ENCODE measurements around the gene AREL1. TPM values are rescaled to one million over a fixed set of nuclear protein-coding genes. Genes with fewer than 3 reads are reported as not detected.
A peak's percentile ranks its signal among the peaks of the same experiment; 100 is the strongest.

Gene AREL1
- total and polyA plus RNA-seq, 2 experiments from 2014 or later, result 12.9 to 25.6 TPM

DNA sequence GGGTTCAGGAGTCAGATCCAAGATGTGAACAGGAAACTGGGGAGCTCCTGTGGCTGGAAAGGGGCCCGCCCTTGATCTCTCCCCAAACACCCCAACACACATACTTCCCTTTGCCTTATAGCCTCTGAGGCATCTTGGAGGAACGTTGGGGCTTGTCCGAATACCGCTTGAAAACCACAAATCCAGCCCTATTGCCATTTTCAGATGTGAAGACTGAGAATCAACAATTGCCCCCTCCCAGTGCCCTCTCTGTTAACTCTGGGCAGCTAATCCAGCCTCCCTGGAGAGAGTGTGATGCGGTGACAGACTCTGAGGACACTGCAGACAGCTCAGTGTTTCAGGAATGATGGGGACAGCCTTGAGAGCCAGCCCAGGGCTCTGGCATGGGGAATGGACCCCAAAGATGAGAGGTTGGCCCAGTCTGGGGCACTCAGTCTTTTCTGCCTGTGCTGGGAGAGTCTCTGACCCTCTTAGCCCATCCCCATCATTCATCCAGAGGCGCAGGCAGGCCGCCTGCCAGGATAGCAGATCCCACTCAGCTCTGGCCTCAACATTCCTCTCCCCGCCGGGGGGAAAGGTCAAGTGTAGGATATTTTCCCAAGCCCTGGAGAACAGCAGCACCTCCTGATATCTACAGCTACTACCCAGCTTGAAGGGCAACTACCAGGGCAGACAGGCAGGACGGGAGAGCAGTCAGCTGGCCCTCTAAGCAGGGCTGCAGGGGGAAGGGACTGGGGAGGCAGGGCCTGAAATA is 76.3 kb downstream of the AREL1 start:
- no peaks in the 10 kb centered on the region for H3K9me3 ChIP-seq (ENCODE audit: low read depth)
- DNase-seq, result peak; percentile 48
- H3K4me3 ChIP-seq, result no peak overlapping the region
- WGBS, 2 experiments (ENCODE audit: low coverage in 1 of 2, low lambda C conversion rate in 2 of 2, missing lambda C conversion rate in 2 of 2), result 78 to 79% methylated on average over 10 of the region's 10 CpGs
- no peaks in the 10 kb centered on the region for H3K27me3 ChIP-seq (replicated peaks; ENCODE audit: insufficient read depth)
- peaks cover 22% of the 10 kb centered on the region for H3K4me1 ChIP-seq (ENCODE audit: insufficient read depth)
- H3K36me3 ChIP-seq (ENCODE audit: low read depth), result no peaks in the 10 kb centered on the region
- no peaks in the 10 kb centered on the region for H3F3A ChIP-seq (ENCODE audit: insufficient read depth)
- H4K20me1 ChIP-seq (ENCODE audit: insufficient read depth), result no peaks in the 10 kb centered on the region
- H3K9me2 ChIP-seq (ENCODE audit: insufficient read depth), result no peaks in the 10 kb centered on the region
- no peak overlapping the region for H2AFZ ChIP-seq
- H3K9ac ChIP-seq, result no peak overlapping the region
- TF ChIP-seq EZH2phosphoT487 (IDR thresholded peaks at IDR 0.05; ENCODE audit: insufficient read depth, low read depth) (no peak), EZH2 (IDR thresholded peaks at IDR 0.05; ENCODE audit: insufficient read depth, poor library complexity, severe bottlenecking) (no peak)
- H3K4me2 ChIP-seq (ENCODE audit: unreplicated experiment), result no peak overlapping the region
- in situ Hi-C loops (cut with MboI), result no loop called here
- no peak overlapping the region for H3K27ac ChIP-seq
- H3K79me2 ChIP-seq (ENCODE audit: insufficient read depth), result no peaks in the 10 kb centered on the region

DNA sequence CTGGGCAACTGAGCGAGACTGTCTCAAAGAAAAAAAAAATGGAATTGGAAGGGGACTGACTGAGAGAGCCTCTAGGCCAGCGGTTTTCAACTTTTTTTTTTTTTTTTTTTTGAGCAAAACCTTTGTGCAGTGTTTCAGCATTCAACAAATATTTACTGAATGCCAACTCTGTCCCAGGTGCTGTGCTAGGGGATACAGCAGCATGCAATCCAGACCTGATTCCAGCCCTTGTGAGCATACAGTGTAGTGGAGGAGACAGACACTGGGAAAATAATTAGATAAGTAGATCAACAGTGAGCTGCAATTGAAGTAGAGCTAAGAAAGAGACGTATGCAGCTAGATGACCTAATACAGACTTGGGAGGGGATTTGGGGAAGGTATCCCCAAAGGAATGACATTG is 77.0 kb downstream of the AREL1 start:
- Histone ChIP-seq H3K4me2 (ENCODE audit: unreplicated experiment) (peak overlapping the region; percentile 35), H3K36me3 (ENCODE audit: low read depth) (no peaks in the 10 kb centered on the region), H3K4me3 (no peak overlapping the region), H3F3A (ENCODE audit: insufficient read depth) (no peaks in the 10 kb centered on the region), H4K20me1 (ENCODE audit: insufficient read depth) (no peaks in the 10 kb centered on the region), H3K9me3 (ENCODE audit: low read depth) (no peaks in the 10 kb centered on the region), H3K4me1 (ENCODE audit: insufficient read depth) (peaks cover 22% of the 10 kb centered on the region), H3K9ac (no peak overlapping the region), H3K27me3 (replicated peaks; ENCODE audit: insufficient read depth) (no peaks in the 10 kb centered on the region), H2AFZ (no peak overlapping the region), H3K9me2 (ENCODE audit: insufficient read depth) (no peaks in the 10 kb centered on the region), H3K79me2 (ENCODE audit: insufficient read depth) (no peaks in the 10 kb centered on the region), H3K27ac (no peak overlapping the region)
- in situ Hi-C loops (cut with MboI), result no loop called here
- 83 to 85% methylated on average over 3 of the region's 3 CpGs for WGBS, 2 experiments (ENCODE audit: low coverage in 1 of 2, low lambda C conversion rate in 2 of 2, missing lambda C conversion rate in 2 of 2)
- TF ChIP-seq EZH2 (IDR thresholded peaks at IDR 0.05; ENCODE audit: insufficient read depth, poor library complexity, severe bottlenecking), result no peak
- TF ChIP-seq EZH2phosphoT487 (IDR thresholded peaks at IDR 0.05; ENCODE audit: insufficient read depth, low read depth), result no peak
- DNase-seq, result no peak

DNA sequence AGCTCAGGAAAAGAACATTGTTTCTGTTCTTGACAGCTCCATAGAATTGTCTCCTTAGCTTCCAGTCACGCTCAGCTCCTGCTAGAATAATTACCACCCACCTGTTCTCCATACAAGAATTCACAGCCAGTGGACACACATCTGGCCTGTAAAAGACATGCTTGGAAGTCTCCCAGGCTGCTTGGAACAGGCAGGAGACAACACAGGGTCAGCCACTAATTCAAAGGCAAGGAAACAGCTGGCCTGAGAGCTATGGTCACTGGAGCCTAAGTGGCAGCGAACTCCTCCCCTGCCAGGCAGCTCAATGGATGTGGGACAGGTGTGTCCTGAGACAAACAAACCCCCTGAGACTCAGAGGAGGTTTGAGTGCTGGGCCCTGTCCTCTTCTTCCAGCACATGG is 77.9 kb downstream of the AREL1 start:
- in situ Hi-C loops (cut with MboI), result no loop called here
- TF ChIP-seq EZH2phosphoT487 (IDR thresholded peaks at IDR 0.05; ENCODE audit: insufficient read depth, low read depth) (no peak), EZH2 (IDR thresholded peaks at IDR 0.05; ENCODE audit: insufficient read depth, poor library complexity, severe bottlenecking) (no peak)
- Histone ChIP-seq H3K79me2 (ENCODE audit: insufficient read depth) (no peaks in the 10 kb centered on the region), H2AFZ (no peak overlapping the region), H3K4me3 (no peak overlapping the region), H3K4me1 (ENCODE audit: insufficient read depth) (peaks cover 22% of the 10 kb centered on the region), H3K4me2 (ENCODE audit: unreplicated experiment) (no peak overlapping the region), H3K36me3 (ENCODE audit: low read depth) (no peaks in the 10 kb centered on the region), H3K9me3 (ENCODE audit: low read depth) (no peaks in the 10 kb centered on the region), H3F3A (ENCODE audit: insufficient read depth) (no peaks in the 10 kb centered on the region), H3K27me3 (replicated peaks; ENCODE audit: insufficient read depth) (no peaks in the 10 kb centered on the region), H3K9me2 (ENCODE audit: insufficient read depth) (no peaks in the 10 kb centered on the region), H3K9ac (no peak overlapping the region), H3K27ac (no peak overlapping the region), H4K20me1 (ENCODE audit: insufficient read depth) (no peaks in the 10 kb centered on the region)
- WGBS, 2 experiments (ENCODE audit: low coverage in 1 of 2, low lambda C conversion rate in 2 of 2, missing lambda C conversion rate in 2 of 2), result 94 to 97% methylated on average over 2 of the region's 2 CpGs
- no peak for DNase-seq

DNA sequence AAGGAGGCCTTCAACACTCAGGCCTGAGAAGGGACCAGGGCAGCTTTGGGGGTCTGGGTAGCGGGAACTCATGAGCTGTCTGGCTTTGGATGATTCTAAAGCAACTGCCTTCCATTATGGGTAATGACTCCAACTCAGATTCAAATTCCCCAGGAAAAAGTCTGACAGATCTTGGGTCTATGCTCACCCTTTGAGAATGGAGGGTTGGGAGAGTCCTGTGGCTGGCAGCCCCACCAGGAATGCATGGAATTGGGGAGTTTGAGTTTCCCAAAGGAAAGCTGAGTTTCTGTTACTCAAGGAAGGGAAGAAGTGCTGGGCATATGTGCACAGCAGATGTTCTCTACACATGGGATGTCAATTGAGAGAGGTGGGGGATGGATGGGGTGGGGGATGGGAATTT is 78.4 kb downstream of the AREL1 start:
- no peaks in the 10 kb centered on the region for H3F3A ChIP-seq (ENCODE audit: insufficient read depth)
- WGBS, 2 experiments (ENCODE audit: low coverage in 1 of 2, low lambda C conversion rate in 2 of 2, missing lambda C conversion rate in 2 of 2), result 100% methylated on average over 1 of the region's 1 CpG
- peaks cover 22% of the 10 kb centered on the region for H3K4me1 ChIP-seq (ENCODE audit: insufficient read depth)
- no peaks in the 10 kb centered on the region for H3K9me3 ChIP-seq (ENCODE audit: low read depth)
- H3K27me3 ChIP-seq (replicated peaks; ENCODE audit: insufficient read depth), result no peaks in the 10 kb centered on the region
- H3K4me3 ChIP-seq, result no peak overlapping the region
- no peaks in the 10 kb centered on the region for H4K20me1 ChIP-seq (ENCODE audit: insufficient read depth)
- DNase-seq, result peak; percentile 42
- in situ Hi-C loops (cut with MboI), result no loop called here
- H3K79me2 ChIP-seq (ENCODE audit: insufficient read depth), result no peaks in the 10 kb centered on the region
- H3K9me2 ChIP-seq (ENCODE audit: insufficient read depth), result no peaks in the 10 kb centered on the region
- H2AFZ ChIP-seq, result no peak overlapping the region
- H3K36me3 ChIP-seq (ENCODE audit: low read depth), result no peaks in the 10 kb centered on the region
- H3K27ac ChIP-seq, result no peak overlapping the region
- H3K9ac ChIP-seq, result no peak overlapping the region
- TF ChIP-seq EZH2 (IDR thresholded peaks at IDR 0.05; ENCODE audit: insufficient read depth, poor library complexity, severe bottlenecking), result no peak
- no peak overlapping the region for H3K4me2 ChIP-seq (ENCODE audit: unreplicated experiment)
